GM23338 (cell line): Measurements from ENCODE around the gene IRF8. TPM values are rescaled to one million over a fixed set of nuclear protein-coding genes. Genes with fewer than 3 reads are reported as not detected.
A peak's percentile ranks its signal among the peaks of the same experiment; 100 is the strongest.

ENCODE experiments used
- ATAC-seq: fragments of 200-7000 bp; cut with Tn5 transposase; 3 replicates; pipeline ENCODE4 v1.9.1; 2020
- DNase-seq: peaks from one replicate; pipeline ENCODE4 v3.0.0-alpha.2; 2015; ENCODE audit warnings: low spot score
- H2AFZ ChIP-seq: fragments of 200-600 bp; sonication (generic); 2 replicates; pipeline ENCODE4 v1.8.0; 2016; ENCODE audit warnings: antibody characterized with exemption, mild to moderate bottlenecking, moderate library complexity
- H3F3A ChIP-seq: fragments of 200-600 bp; sonication (generic); replicated peaks from 2 replicates; pipeline ENCODE4 v1.8.0; 2017; ENCODE audit warnings: antibody characterized with exemption, mixed run types, low read depth
- H3K27ac ChIP-seq: fragments of 200-600 bp; sonication (generic); 2 replicates; pipeline ENCODE4 v1.6.1; 2016; ENCODE audit warnings: low read depth
- H3K27me3 ChIP-seq: fragments of 200-600 bp; sonication (generic); 2 replicates; pipeline ENCODE4 v1.8.0; 2016; ENCODE audit warnings: mild to moderate bottlenecking, mixed run types, moderate library complexity; ENCODE audit not compliant: insufficient read depth
- H3K36me3 ChIP-seq: fragments of 200-600 bp; sonication (generic); 2 replicates; pipeline ENCODE4 v1.8.0; 2016; ENCODE audit warnings: mild to moderate bottlenecking; ENCODE audit not compliant: insufficient read depth
- H3K4me1 ChIP-seq: fragments of 200-600 bp; sonication (generic); 2 replicates; pipeline ENCODE4 v1.8.0; 2016; ENCODE audit warnings: mild to moderate bottlenecking, moderate library complexity; ENCODE audit not compliant: insufficient read depth
- H3K4me2 ChIP-seq: fragments of 200-600 bp; sonication (generic); 2 replicates; pipeline ENCODE4 v1.7.1; 2017; ENCODE audit warnings: mixed run types
- H3K4me3 ChIP-seq: fragments of 200-600 bp; sonication (generic); 2 replicates; pipeline ENCODE4 v1.6.1; 2016; ENCODE audit warnings: mixed run types
- H3K79me2 ChIP-seq: fragments of 200-600 bp; sonication (generic); replicated peaks from 2 replicates; pipeline ENCODE4 v1.8.0; 2017; ENCODE audit warnings: mild to moderate bottlenecking; ENCODE audit not compliant: insufficient read depth
- H3K9me2 ChIP-seq: fragments of 200-600 bp; sonication (generic); 2 replicates; pipeline ENCODE4 v1.8.0; 2017; ENCODE audit not compliant: insufficient read depth
- H4K20me1 ChIP-seq: fragments of 200-600 bp; sonication (generic); replicated peaks from 2 replicates; pipeline ENCODE4 v1.8.0; 2017; ENCODE audit warnings: mild to moderate bottlenecking; ENCODE audit not compliant: insufficient read depth
- H3K27ac Mint-ChIP-seq: 2 replicates; pipeline ENCODE4 v1.8.0; 2020; ENCODE audit warnings: inconsistent platforms, mild to moderate bottlenecking, moderate library complexity, mixed read lengths
- H3K27me3 Mint-ChIP-seq: 3 replicates; pipeline ENCODE4 v1.8.0; 2022; ENCODE audit warnings: low read depth, mild to moderate bottlenecking, moderate library complexity, mixed read lengths, inconsistent platforms; ENCODE audit not compliant: insufficient read depth, poor library complexity
- H3K36me3 Mint-ChIP-seq: 3 replicates; pipeline ENCODE4 v1.8.0; 2021; ENCODE audit warnings: low read depth, mild to moderate bottlenecking, inconsistent platforms, moderate library complexity, mixed read lengths
- H3K4me1 Mint-ChIP-seq: 3 replicates; pipeline ENCODE4 v1.8.0; 2020; ENCODE audit warnings: mild to moderate bottlenecking, inconsistent platforms, mixed read lengths
- H3K4me3 Mint-ChIP-seq: 3 replicates; pipeline ENCODE4 v1.8.0; 2021; ENCODE audit warnings: moderate library complexity, mild to moderate bottlenecking, inconsistent platforms, mixed read lengths
- H3K9me3 Mint-ChIP-seq: 3 replicates; pipeline ENCODE4 v1.8.0; 2020; ENCODE audit warnings: moderate library complexity, mild to moderate bottlenecking, inconsistent platforms, mixed read lengths
- CREB1 ChIP-seq: fragments of 250-450 bp; sonication (Bioruptor Pico); IDR thresholded peaks from 2 replicates; pipeline ENCODE4 v1.5.0; 2020; ENCODE audit warnings: low read depth, mild to moderate bottlenecking, moderate library complexity
- CTCF ChIP-seq, 2 experiments: fragments of 200-600 bp in 1 of 2; sonication (generic) in 1 of 2; conservative IDR thresholded peaks; 2 replicates each; pipeline versions ENCODE4 v1.5.1 to v1.6.1; 2016 to 2017; ENCODE audit warnings: antibody characterized with exemption in 2 of 2, low read depth in 2 of 2, mild to moderate bottlenecking in 2 of 2, moderate library complexity in 1 of 2
- EZH2 ChIP-seq: fragments of 200-600 bp; sonication (generic); IDR thresholded peaks from one replicate; pipeline ENCODE4 v1.8.0; 2017; ENCODE audit warnings: antibody characterized with exemption, mild to moderate bottlenecking, low read depth; ENCODE audit not compliant: unreplicated experiment
- JUNB ChIP-seq: IDR thresholded peaks from one replicate; pipeline ENCODE4 v1.6.1; 2016; ENCODE audit warnings: antibody characterized with exemption; ENCODE audit not compliant: unreplicated experiment
- NANOG ChIP-seq: IDR thresholded peaks from 2 replicates; pipeline ENCODE4 v1.6.1; 2016; ENCODE audit warnings: antibody characterized with exemption, borderline replicate concordance
- POLR2AphosphoS5 ChIP-seq: IDR thresholded peaks from 2 replicates; pipeline ENCODE4 v1.6.1; 2016; ENCODE audit warnings: antibody characterized with exemption, low read depth
- REST ChIP-seq: IDR thresholded peaks from one replicate; pipeline ENCODE4 v1.6.1; 2018; ENCODE audit warnings: antibody characterized with exemption; ENCODE audit not compliant: unreplicated experiment
- STAT1 ChIP-seq: IDR thresholded peaks from one replicate; pipeline ENCODE4 v1.6.1; 2016; ENCODE audit warnings: antibody characterized with exemption; ENCODE audit not compliant: unreplicated experiment
- ZNF114 ChIP-seq: fragments of 250-450 bp; sonication (Bioruptor Pico); IDR thresholded peaks from 2 replicates; pipeline ENCODE4 v1.5.0; 2020; ENCODE audit warnings: mild to moderate bottlenecking, moderate library complexity
- ZNF331 ChIP-seq: fragments of 250-450 bp; sonication (Bioruptor Pico); IDR thresholded peaks from 2 replicates; pipeline ENCODE4 v1.5.0; 2020; ENCODE audit warnings: low read depth, mild to moderate bottlenecking, moderate library complexity
- polyA plus RNA-seq: library from polyadenylated mRNA; unstranded; fragments of >200 nt; fragmentation: Nextera tagmentation; extraction: Ambion mirVana; gene quantifications from 2 replicates; pipeline ENCODE4 v1.2.1, GENCODE V29; 2016
- total RNA-seq: library from RNA; depleted of rRNA; stranded (reverse); fragments of >200 nt; shearing (Covaris generic); gene quantifications from 2 replicates; pipeline ENCODE4 v1.2.3, GENCODE V29; 2014

Gene IRF8
- total and polyA plus RNA-seq, 2 experiments from 2014 or later = 0.47 to 2.8 TPM

GRCh38 chr16:85946541-85947124 lies 47.7 kb downstream of the IRF8 start:
- no peak for ATAC-seq
- no peaks in the 10 kb centered on the region for H4K20me1 ChIP-seq
- no peaks in the 10 kb centered on the region; the same call in 2 of the 3 replicates for H3K9me3 Mint-ChIP-seq
- no peaks in the 10 kb centered on the region; the same call in 2 of the 3 replicates for H3K4me1 Mint-ChIP-seq
- H3F3A ChIP-seq = no peaks in the 10 kb centered on the region
- no peak for TF ChIP-seq POLR2AphosphoS5
- TF ChIP-seq STAT1 = no peak
- TF ChIP-seq ZNF331 (CRISPR knock-in tag) = no peak
- TF ChIP-seq EZH2 = no peak
- TF ChIP-seq CREB1 (CRISPR knock-in tag) = no peak
- TF ChIP-seq ZNF114 = no peak
- TF ChIP-seq JUNB = no peak
- H3K27ac ChIP-seq = no peak overlapping the region
- H3K27me3 ChIP-seq = no peaks in the 10 kb centered on the region
- no peaks in the 10 kb centered on the region for H3K36me3 Mint-ChIP-seq
- H3K79me2 ChIP-seq = no peaks in the 10 kb centered on the region
- no peaks in the 10 kb centered on the region for H3K36me3 ChIP-seq
- no peak overlapping the region for H3K27ac Mint-ChIP-seq
- H3K9me2 ChIP-seq = no peaks in the 10 kb centered on the region
- H3K4me3 Mint-ChIP-seq = no peak overlapping the region
- no peak overlapping the region for H3K4me2 ChIP-seq
- H3K4me1 ChIP-seq = no peaks in the 10 kb centered on the region
- H3K27me3 Mint-ChIP-seq = peaks cover 8% of the 10 kb centered on the region
- no peak overlapping the region for H3K4me3 ChIP-seq
- H2AFZ ChIP-seq = no peak overlapping the region
- no peak for DNase-seq

- no peaks in the 10 kb centered on the region for H3K27me3 ChIP-seq
- no peak overlapping the region for H3K4me3 Mint-ChIP-seq
- DNase-seq = no peak
- no peaks in the 10 kb centered on the region for H3K36me3 Mint-ChIP-seq
- no peak overlapping the region for H3K4me2 ChIP-seq
- no peaks in the 10 kb centered on the region for H3F3A ChIP-seq
- H3K4me1 ChIP-seq = no peaks in the 10 kb centered on the region
- no peak overlapping the region for H3K27ac Mint-ChIP-seq
- no peaks in the 10 kb centered on the region for H3K36me3 ChIP-seq
- H3K27me3 Mint-ChIP-seq = peaks cover 8% of the 10 kb centered on the region
- H3K9me3 Mint-ChIP-seq = no peaks in the 10 kb centered on the region
- H3K79me2 ChIP-seq = no peaks in the 10 kb centered on the region
- H3K27ac ChIP-seq = no peak overlapping the region
- H3K4me1 Mint-ChIP-seq = no peaks in the 10 kb centered on the region; the same call in 2 of the 3 replicates
- H3K4me3 ChIP-seq = no peak overlapping the region
- no peaks in the 10 kb centered on the region for H4K20me1 ChIP-seq
- no peaks in the 10 kb centered on the region for H3K9me2 ChIP-seq
- peak overlapping the region; percentile 78; the same call in 1 of the 2 replicates for H2AFZ ChIP-seq
- ATAC-seq = no peak
- TF ChIP-seq NANOG (no peak), CREB1 (CRISPR knock-in tag) (no peak), REST (no peak), CTCF (conservative IDR thresholded peaks at IDR 0.05; ENCODE audit: low read depth in 2 of 2) (no peak)
Observed at GRCh38 chr16:85947230-85948137, 48.5 kb downstream of the IRF8 start.
